Right lobe of liver (tissue), 4 donors: ENCODE measurements around the gene ART5.
"Not testable (repeated sequence)": the region's sequence is repeated elsewhere in the genome, so short reads cannot be mapped to it uniquely, and the experiment has no call there.

Experiments
- POLR2A ChIP-seq: fragments of 450-650 bp; IDR thresholded peaks from one replicate; pipeline ENCODE4 v1.6.1; 2017; ENCODE audit warnings: antibody characterized with exemption, mild to moderate bottlenecking
- TF ChIP-seq, protein P1 (sequence below), 4 donors: fragments of 200-600 bp in 3 of 4; fragments of 450-650 bp in 1 of 4; IDR thresholded peaks; one replicate each; pipeline versions ENCODE4 v1.5.1 to v1.8.0; 2016 to 2022; ENCODE audit warnings: antibody characterized with exemption in 4 of 4, mild to moderate bottlenecking in 2 of 4
- donor health status: DM: no; HTN: no; CAD: no.
- donor health status: DM: no; HTN: no; CAD: no.
- donor health status: DM: no; HTN: yes; CAD: no.

DNA sequence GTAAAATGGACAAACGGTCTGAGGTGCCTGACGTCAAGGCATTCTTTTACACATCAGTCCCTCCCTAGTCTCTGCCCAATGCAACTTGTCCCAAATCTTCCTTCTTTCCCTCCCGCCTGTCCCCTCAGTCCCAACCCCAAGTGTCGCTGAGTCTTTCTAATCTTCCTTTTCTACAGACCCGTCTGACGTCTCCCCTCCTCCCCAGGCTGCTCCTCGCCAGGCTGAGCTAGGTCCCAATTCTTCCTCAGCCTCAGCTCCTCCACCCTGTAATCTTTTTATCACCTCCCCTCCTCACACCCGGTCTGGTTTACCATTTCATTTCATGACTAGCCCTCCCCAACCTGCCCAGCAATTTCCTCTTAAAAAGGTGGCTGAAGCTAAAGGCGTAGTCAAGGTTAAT lies 7.6 kb upstream of the ART5 start:
- TF ChIP-seq POLR2A, result not testable (repeated sequence)
- TF ChIP-seq, protein P1, sequence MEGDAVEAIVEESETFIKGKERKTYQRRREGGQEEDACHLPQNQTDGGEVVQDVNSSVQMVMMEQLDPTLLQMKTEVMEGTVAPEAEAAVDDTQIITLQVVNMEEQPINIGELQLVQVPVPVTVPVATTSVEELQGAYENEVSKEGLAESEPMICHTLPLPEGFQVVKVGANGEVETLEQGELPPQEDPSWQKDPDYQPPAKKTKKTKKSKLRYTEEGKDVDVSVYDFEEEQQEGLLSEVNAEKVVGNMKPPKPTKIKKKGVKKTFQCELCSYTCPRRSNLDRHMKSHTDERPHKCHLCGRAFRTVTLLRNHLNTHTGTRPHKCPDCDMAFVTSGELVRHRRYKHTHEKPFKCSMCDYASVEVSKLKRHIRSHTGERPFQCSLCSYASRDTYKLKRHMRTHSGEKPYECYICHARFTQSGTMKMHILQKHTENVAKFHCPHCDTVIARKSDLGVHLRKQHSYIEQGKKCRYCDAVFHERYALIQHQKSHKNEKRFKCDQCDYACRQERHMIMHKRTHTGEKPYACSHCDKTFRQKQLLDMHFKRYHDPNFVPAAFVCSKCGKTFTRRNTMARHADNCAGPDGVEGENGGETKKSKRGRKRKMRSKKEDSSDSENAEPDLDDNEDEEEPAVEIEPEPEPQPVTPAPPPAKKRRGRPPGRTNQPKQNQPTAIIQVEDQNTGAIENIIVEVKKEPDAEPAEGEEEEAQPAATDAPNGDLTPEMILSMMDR (IDR thresholded peaks at IDR 0.05), result not testable (repeated sequence)
